Transverse colon (tissue), 4 donors: ENCODE results near the gene VGLL3. TPM values are rescaled to one million over a fixed set of nuclear protein-coding genes. Genes with fewer than 3 reads are reported as not detected.

Source experiments
- DNase-seq: peaks from one replicate; pipeline ENCODE4 v3.0.0-alpha.2; 2019
- H3K27ac ChIP-seq, 4 donors: fragments of 200-600 bp; sonication (generic); 2 replicates each; pipeline ENCODE4 v1.5.1; 2016 to 2018; ENCODE audit warnings: inconsistent platforms in 4 of 4
- H3K27me3 ChIP-seq: fragments of 200-600 bp; sonication (generic); 2 replicates; pipeline ENCODE4 v1.5.1; 2017; ENCODE audit warnings: inconsistent platforms
- H3K36me3 ChIP-seq, 4 donors: fragments of 200-600 bp; sonication (generic); 2 replicates each; pipeline ENCODE4 v1.5.1; 2017 to 2019; ENCODE audit warnings: inconsistent platforms in 4 of 4
- H3K4me1 ChIP-seq, 4 donors: fragments of 200-600 bp; sonication (generic); 2 replicates each; pipeline ENCODE4 v1.5.1; 2017 to 2020; ENCODE audit warnings: inconsistent platforms in 4 of 4
- H3K4me3 ChIP-seq, 4 donors: fragments of 200-600 bp; sonication (generic); 1 replicate in 1 of 4; 2 replicates in 3 of 4; pipeline versions ENCODE4 v1.5.1 to v1.6.1; 2017 to 2019; ENCODE audit warnings: inconsistent platforms in 4 of 4
- H3K9me3 ChIP-seq, 2 donors: fragments of 200-600 bp; sonication (generic); 2 replicates each; pipeline ENCODE4 v1.5.1; 2017 to 2019; ENCODE audit warnings: inconsistent platforms in 2 of 2
- CTCF ChIP-seq, 5 experiments: fragments of 200-600 bp in 3 of 5; fragments of 450-650 bp in 2 of 5; sonication (generic) in 3 of 5; IDR thresholded peaks; 1 replicate in 2 of 5; 2 replicates in 3 of 5; pipeline ENCODE4 v1.5.1; 2016 to 2017; ENCODE audit warnings: antibody characterized with exemption in 5 of 5, inconsistent platforms in 3 of 5, mild to moderate bottlenecking in 2 of 5, moderate library complexity in 1 of 5
- EP300 ChIP-seq: sonication (generic); formaldehyde crosslinking; IDR thresholded peaks from one replicate; pipeline ENCODE4 v1.6.1; 2017; ENCODE audit warnings: antibody characterized with exemption, low read depth
- POLR2A ChIP-seq: fragments of 450-650 bp; IDR thresholded peaks from one replicate; pipeline ENCODE4 v1.6.1; 2016; ENCODE audit warnings: antibody characterized with exemption, mild to moderate bottlenecking, moderate library complexity
- POLR2AphosphoS5 ChIP-seq, 3 donors: sonication (generic); formaldehyde crosslinking; IDR thresholded peaks; one replicate each; pipeline ENCODE4 v1.6.1; 2016; ENCODE audit warnings: antibody characterized with exemption in 3 of 3
- WGBS, 2 donors: methylation state at CpG; one replicate each; pipeline ENCODE4 v1.1.5; 2018; ENCODE audit warnings: low coverage in 1 of 2; 5-methylcytosine and 5-hydroxymethylcytosine counted together
- in situ Hi-C, 4 donors: fragments of 200-750 bp; cut with MboI; loops; one replicate each; pipeline versions ENCODE4 v1.15.0 to v1.15.1; 2017; ENCODE audit warnings: low sequenced_read_pairs in 3 of 4, low pct_ligation_motif_present in 1 of 4, low pct_unique_long_range_greater_than_20kb in 1 of 4
- intact Hi-C: fragments of 100-400 bp; cut with DNase I; formaldehyde crosslinking; loops from one replicate; pipeline ENCODE4 v1.15.1; 2023; ENCODE audit warnings: low total_unique reads
- total RNA-seq, 4 donors: library from RNA; depleted of rRNA; stranded (reverse); fragments of >200 nt; gene quantifications; one replicate each; pipeline ENCODE4 v1.1.0, GENCODE V29; 2016

VGLL3 gene
- total RNA-seq, 4 donors from 2014 or later, result 3.8 to 138 (median 8.0) TPM

GRCh38 chr3:86954747-86955146 lies 36.2 kb downstream of the VGLL3 start:
- no peak overlapping the region for H3K4me3 ChIP-seq
- H3K36me3 ChIP-seq, result no peaks in the 10 kb centered on the region
- H3K27me3 ChIP-seq, result no peaks in the 10 kb centered on the region
- no peak overlapping the region for H3K27ac ChIP-seq
- no peaks in the 10 kb centered on the region for H3K9me3 ChIP-seq
- intact Hi-C loops (no loop called here), in situ Hi-C loops (no loop called here)
- 71 to 100% methylated on average over 2 of the region's 2 CpGs for WGBS, 2 donors
- H3K4me1 ChIP-seq, result peaks cover 0 to 3% (median 0%) of the 10 kb centered on the region in 4 donors
- DNase-seq, result no peak
- TF ChIP-seq POLR2A (no peak), CTCF (IDR thresholded peaks at IDR 0.05) (no peak)

GRCh38 chr3:86954226-86954625 lies 36.7 kb downstream of the VGLL3 start:
- Histone ChIP-seq H3K4me1 (peaks cover 0 to 3% (median 0%) of the 10 kb centered on the region in 4 donors), H3K27me3 (no peaks in the 10 kb centered on the region), H3K27ac (no peak overlapping the region), H3K4me3 (no peak overlapping the region), H3K36me3 (no peaks in the 10 kb centered on the region), H3K9me3 (no peaks in the 10 kb centered on the region)
- DNase-seq, result no peak
- in situ Hi-C loops, result no loop called here
- 14 to 60% methylated on average over 1 of the region's 1 CpG for WGBS, 2 donors
- intact Hi-C loops, result no loop called here
- TF ChIP-seq POLR2A, result no peak
- no peak for TF ChIP-seq CTCF (IDR thresholded peaks at IDR 0.05)
- TF ChIP-seq POLR2AphosphoS5 (IDR thresholded peaks at IDR 0.05), result no peak
- no peak for TF ChIP-seq EP300

GRCh38 chr3:86951322-86951721 lies 39.6 kb downstream of the VGLL3 start:
- Histone ChIP-seq H3K9me3 (no peaks in the 10 kb centered on the region), H3K27ac (no peak overlapping the region), H3K36me3 (no peaks in the 10 kb centered on the region), H3K4me3 (no peak overlapping the region), H3K4me1 (peaks cover 0 to 3% (median 2%) of the 10 kb centered on the region in 4 donors), H3K27me3 (no peaks in the 10 kb centered on the region)
- in situ Hi-C loops (no loop called here), intact Hi-C loops (no loop called here)
- TF ChIP-seq POLR2AphosphoS5 (IDR thresholded peaks at IDR 0.05) (no peak), CTCF (IDR thresholded peaks at IDR 0.05) (no peak), POLR2A (no peak), EP300 (no peak)
- no peak for DNase-seq

GRCh38 chr3:86950717-86951116 lies 40.2 kb downstream of the VGLL3 start:
- peaks cover 0 to 3% (median 2%) of the 10 kb centered on the region in 4 donors for H3K4me1 ChIP-seq
- 85 to 87% methylated on average over 3 of the region's 3 CpGs for whole genome bisulfite sequencing, 2 donors
- no peak overlapping the region for H3K4me3 ChIP-seq
- intact Hi-C loops, result no loop called here
- no peak for DNase-seq
- TF ChIP-seq POLR2A (no peak), CTCF (IDR thresholded peaks at IDR 0.05) (no peak), POLR2AphosphoS5 (IDR thresholded peaks at IDR 0.05) (no peak), EP300 (no peak)
- H3K36me3 ChIP-seq, result no peaks in the 10 kb centered on the region
- no peaks in the 10 kb centered on the region for H3K27me3 ChIP-seq
- in situ Hi-C loops, result no loop called here
- no peaks in the 10 kb centered on the region for H3K9me3 ChIP-seq
- no peak overlapping the region for H3K27ac ChIP-seq
